ENCODE data around the gene MYLK3. TPM values are rescaled to one million over a fixed set of nuclear protein-coding genes. Genes with fewer than 3 reads are reported as not detected.

The MYLK3 gene
- total RNA-seq, 3 donors from 2014 or later, result 0.03 to 0.63 (median 0.41) TPM

DNA sequence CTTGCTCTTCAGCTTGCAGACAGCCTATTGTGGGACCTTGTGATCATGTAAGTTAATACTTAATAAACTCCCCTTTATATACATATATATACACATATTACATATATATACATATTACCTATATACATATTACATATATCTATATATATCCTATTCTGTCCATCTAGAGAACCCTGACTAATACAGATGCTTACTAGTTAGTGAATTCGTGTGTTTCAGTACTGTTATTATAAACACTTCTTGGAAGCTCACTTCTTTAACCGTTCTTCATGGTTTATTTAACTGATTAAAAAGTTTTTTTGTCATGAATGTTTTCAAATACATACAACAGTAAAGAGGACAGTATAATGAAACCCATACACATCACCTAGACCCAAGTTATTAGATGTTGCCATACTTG lies 46.1 kb downstream of the MYLK3 start:
- intact Hi-C loops (cut with DNase I, micrococcal nuclease), result no loop called here

DNA sequence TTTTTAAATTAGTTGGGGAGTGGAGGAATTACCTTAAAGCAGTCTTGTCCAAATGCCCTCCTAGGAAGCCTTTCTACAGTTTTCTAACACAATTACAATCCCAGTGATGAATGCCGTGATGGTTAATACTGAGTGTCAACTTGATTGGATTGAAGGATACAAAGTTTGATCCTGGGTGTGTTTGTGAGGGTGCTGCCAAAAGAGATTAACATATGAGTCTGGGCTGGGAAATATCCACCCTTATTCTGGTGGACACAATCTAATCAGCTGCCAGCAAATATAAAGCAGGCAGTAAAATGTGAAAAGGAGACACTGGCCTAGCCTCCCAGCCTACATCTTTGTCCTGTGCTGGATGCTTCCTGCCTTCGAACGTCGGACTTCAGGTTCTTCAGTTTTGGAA lies 46.5 kb downstream of the MYLK3 start:
- TF ChIP-seq, protein P1, sequence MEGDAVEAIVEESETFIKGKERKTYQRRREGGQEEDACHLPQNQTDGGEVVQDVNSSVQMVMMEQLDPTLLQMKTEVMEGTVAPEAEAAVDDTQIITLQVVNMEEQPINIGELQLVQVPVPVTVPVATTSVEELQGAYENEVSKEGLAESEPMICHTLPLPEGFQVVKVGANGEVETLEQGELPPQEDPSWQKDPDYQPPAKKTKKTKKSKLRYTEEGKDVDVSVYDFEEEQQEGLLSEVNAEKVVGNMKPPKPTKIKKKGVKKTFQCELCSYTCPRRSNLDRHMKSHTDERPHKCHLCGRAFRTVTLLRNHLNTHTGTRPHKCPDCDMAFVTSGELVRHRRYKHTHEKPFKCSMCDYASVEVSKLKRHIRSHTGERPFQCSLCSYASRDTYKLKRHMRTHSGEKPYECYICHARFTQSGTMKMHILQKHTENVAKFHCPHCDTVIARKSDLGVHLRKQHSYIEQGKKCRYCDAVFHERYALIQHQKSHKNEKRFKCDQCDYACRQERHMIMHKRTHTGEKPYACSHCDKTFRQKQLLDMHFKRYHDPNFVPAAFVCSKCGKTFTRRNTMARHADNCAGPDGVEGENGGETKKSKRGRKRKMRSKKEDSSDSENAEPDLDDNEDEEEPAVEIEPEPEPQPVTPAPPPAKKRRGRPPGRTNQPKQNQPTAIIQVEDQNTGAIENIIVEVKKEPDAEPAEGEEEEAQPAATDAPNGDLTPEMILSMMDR (IDR thresholded peaks at IDR 0.05), result no peak
- intact Hi-C loops (cut with DNase I, micrococcal nuclease), result no loop called here

More for the DNA sequence above, 46.1 kb downstream of the MYLK3 start:
- DNase-seq, result no peak
- H3K9me3 ChIP-seq, result no peaks in the 10 kb centered on the region
- ATAC-seq, result no peak
- H3K36me3 ChIP-seq (ENCODE audit: low read depth), result no peaks in the 10 kb centered on the region
- no peaks in the 10 kb centered on the region for H3K4me1 ChIP-seq (ENCODE audit: low read depth)
- TF ChIP-seq, protein P1 (IDR thresholded peaks at IDR 0.05), result no peak
- H3K4me3 ChIP-seq, result no peak overlapping the region

DNA sequence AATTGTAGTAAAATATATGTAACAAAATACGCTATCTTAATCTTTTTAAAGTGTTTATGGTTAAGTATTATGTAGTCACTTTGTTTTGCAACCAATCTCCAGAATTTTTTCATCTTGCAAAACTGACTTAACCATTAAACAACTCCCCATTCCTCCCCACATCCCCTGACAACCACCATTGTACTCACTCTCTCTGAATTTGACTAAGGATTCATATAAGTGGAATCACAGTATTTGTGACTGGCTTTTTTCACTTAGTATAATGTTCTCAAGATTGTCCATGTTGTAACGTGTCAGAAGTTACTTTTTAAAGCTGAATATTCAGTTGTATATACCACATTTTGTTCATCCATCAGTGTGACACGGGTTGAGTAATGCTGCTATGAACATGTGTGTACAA lies 48.1 kb downstream of the MYLK3 start:
- H3K9me3 ChIP-seq, result no peaks in the 10 kb centered on the region
- intact Hi-C loops (cut with DNase I, micrococcal nuclease), result no loop called here
- ATAC-seq, result no peak
- no peak overlapping the region for H3K4me3 ChIP-seq
- H3K4me1 ChIP-seq (ENCODE audit: low read depth), result no peaks in the 10 kb centered on the region
- H3K36me3 ChIP-seq (ENCODE audit: low read depth), result no peaks in the 10 kb centered on the region
- DNase-seq, result no peak
- TF ChIP-seq, protein P1 (IDR thresholded peaks at IDR 0.05), result no peak

More for the DNA sequence above, 46.5 kb downstream of the MYLK3 start:
- DNase-seq (no peak), ATAC-seq (no peak)
- Histone ChIP-seq H3K36me3 (ENCODE audit: low read depth) (no peaks in the 10 kb centered on the region), H3K9me3 (no peaks in the 10 kb centered on the region), H3K4me3 (no peak overlapping the region), H3K4me1 (ENCODE audit: low read depth) (no peaks in the 10 kb centered on the region)

DNA sequence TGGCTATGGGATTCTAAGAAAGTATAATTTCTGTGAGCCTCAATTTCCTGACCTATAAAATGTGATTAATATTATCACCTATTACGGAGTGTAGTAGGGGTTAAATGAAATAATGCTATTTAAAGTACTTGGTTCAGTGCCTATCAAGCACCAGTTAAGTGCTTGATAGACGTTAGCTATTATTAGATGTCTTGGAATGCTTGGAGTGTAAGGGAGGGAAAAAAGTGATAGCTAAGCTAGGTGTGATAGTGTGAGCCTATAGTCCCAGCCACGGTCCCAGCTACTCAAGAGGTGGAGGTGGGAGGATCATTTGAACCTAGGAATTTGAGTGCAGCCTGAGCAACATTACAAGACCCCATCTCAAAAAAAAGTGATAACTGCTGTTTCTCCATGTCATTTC lies 51.2 kb downstream of the MYLK3 start:
- ATAC-seq (no peak), DNase-seq (no peak)
- Histone ChIP-seq H3K9me3 (no peaks in the 10 kb centered on the region), H3K4me1 (ENCODE audit: low read depth) (no peaks in the 10 kb centered on the region), H3K36me3 (ENCODE audit: low read depth) (no peaks in the 10 kb centered on the region), H3K4me3 (no peak overlapping the region)
- intact Hi-C loops (cut with DNase I, micrococcal nuclease), result no loop called here
- TF ChIP-seq, protein P1 (IDR thresholded peaks at IDR 0.05), result no peak

DNA sequence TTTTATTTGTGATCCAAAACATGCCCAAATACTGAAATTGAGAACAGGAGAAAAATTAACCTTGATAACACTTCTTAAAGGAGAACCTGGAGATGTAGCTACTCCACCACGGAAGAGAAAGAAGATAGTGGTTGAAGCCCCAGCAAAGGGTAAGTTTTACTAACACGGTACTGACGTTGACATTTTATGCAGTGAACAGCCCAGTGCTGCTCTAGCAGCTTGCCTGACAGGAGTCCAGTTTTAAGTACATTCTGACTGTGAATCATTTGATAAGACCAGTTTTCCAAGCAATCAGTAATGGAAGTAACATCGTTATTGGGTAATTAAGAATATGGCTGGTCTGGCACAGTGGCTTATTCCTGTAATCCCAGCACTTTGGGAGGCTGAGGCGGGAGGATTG lies 52.2 kb downstream of the MYLK3 start:
- no peak for ATAC-seq
- Histone ChIP-seq H3K36me3 (ENCODE audit: low read depth) (no peaks in the 10 kb centered on the region), H3K4me3 (no peak overlapping the region), H3K4me1 (ENCODE audit: low read depth) (peaks cover 8% of the 10 kb centered on the region), H3K9me3 (no peaks in the 10 kb centered on the region)
- intact Hi-C loops (cut with DNase I, micrococcal nuclease), result no loop called here
- TF ChIP-seq, protein P1 (IDR thresholded peaks at IDR 0.05), result no peak
- DNase-seq, result no peak

DNA sequence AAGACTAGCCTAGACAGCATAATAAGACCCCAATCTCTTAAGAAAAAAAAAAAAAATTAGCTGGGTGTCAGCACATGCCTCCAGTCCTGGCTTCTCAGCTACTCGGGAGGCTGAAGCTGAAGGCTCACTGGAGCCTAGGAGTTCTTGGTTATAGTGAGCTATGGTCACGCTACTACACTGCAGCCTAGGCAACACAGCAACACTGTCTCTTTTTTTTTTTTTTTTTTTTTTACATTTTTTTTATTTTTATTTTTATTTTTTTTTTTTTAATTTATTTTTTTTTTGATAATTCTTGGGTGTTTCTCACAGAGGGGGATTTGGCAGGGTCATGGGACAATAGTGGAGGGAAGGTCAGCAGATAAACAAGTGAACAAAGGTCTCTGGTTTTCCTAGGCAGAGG lies 54.5 kb downstream of the MYLK3 start:
- ATAC-seq, result no peak
- Histone ChIP-seq H3K9me3 (no peaks in the 10 kb centered on the region), H3K4me3 (no peak overlapping the region), H3K4me1 (ENCODE audit: low read depth) (peaks cover 19% of the 10 kb centered on the region), H3K36me3 (ENCODE audit: low read depth) (no peaks in the 10 kb centered on the region)
- intact Hi-C loops (cut with DNase I, micrococcal nuclease), result no loop called here
- TF ChIP-seq, protein P1 (IDR thresholded peaks at IDR 0.05), result no peak
- no peak for DNase-seq

Measured in mucosa of descending colon (tissue), 3 donors.